Activated CD4-positive, alpha-beta T cell treated with anti-CD3 and anti-CD28 coated beads, Interleukin-2, amount 50 U/mL, for 1 hour (primary cell): ENCODE measurements around the gene DHH.

ENCODE experiments used
- DNase-seq: peaks from one replicate; pipeline ENCODE4 v3.0.0-alpha.2; 2020

DHH gene

DNA sequence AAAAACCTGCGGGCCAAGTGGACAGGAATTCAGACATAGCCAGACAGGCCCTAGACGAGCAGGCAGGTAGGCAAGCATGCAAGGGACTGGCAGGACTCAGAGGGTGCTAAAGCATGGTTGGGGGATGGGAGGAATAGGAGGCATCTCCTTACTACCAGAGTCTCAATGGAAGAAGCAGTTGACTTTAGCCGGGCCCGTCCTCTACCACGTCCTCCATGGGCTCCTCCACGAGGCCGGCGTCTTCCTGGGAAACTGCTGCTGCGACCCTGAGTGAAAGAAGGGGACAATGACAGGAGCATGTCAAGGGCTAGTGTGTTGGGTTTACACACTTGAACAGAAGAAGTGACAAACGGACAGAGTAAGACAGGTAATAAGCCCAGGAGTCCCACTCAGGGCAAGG lies 45.6 kb downstream of the DHH start:
- DNase-seq = no peak

- no peak for DNase-seq
These were observed 48.3 kb downstream of the DHH start for GRCh38 chr12:49046129-49046895.

- DNase-seq = no peak
These were observed 49.9 kb downstream of the DHH start for GRCh38 chr12:49044660-49045059.

DNA sequence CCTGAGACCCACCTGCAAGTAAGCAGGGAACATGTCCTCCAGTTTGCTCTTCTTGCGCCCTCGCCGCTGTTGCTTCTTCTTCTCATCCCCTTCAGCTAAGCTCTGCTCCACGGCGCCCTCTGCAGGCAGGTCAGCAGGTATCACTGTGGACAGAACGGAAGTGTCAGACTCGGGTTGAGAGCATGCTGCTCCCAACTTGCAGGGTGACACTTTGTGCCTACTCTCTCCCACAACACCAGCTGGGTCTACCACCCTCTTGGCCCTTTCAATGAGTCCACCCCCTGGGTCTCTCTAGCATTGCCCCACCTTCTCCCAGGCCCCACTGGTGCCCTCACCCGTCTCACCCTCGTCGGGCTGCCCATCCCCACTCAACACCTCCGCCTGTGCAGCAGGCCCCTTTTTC lies 50.7 kb downstream of the DHH start:
- DNase-seq = peak; percentile 87

DNA sequence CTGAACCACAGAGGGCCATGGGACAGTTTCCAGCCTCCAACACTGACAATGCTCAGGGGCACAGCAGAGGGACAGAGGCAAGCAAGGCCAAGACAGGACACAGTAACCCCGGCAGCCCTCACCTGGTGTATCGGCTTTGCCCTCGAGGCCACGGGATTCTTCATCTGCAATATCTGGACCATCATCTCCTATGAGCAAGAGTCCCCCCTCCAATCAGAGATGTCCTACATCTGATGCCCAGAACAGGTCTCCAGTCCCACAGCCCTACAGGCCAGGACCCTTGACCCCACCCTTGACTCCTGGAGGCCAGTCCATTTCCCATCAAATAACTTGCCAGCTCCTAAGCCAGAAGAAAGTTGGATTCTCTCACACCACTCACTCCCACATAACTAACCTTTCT lies 51.4 kb downstream of the DHH start:
- no peak for DNase-seq

DNA sequence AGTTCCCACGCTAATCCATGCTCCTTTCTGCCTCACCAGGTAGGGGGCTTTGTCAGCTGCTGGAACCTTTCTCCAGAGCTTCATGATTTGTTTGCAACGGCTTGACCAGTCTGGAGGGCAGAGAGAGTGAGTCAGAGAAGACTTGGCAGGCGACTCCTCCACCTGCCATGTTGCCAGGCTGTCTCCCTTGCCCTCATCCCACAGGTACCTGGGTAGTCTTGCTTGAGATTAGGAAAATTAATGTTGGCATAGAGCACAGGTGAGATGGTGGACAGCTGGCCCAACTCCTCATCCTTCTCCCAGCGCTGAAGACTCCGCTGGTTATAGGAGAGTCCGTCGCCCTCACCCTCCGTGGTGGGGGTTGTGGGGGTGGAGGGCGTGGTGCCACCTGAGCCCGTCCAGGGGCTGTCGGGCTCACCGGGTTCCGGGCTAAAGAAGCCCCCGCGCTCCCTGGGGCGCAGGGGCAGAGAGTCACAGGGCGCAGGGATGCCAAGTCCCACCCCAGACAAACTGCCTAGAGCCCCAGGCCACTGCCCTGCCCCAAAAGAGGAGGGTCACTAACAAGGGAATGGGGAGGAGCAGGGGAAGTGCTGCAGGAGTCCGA lies 52.6 kb downstream of the DHH start:
- DNase-seq = no peak

DNA sequence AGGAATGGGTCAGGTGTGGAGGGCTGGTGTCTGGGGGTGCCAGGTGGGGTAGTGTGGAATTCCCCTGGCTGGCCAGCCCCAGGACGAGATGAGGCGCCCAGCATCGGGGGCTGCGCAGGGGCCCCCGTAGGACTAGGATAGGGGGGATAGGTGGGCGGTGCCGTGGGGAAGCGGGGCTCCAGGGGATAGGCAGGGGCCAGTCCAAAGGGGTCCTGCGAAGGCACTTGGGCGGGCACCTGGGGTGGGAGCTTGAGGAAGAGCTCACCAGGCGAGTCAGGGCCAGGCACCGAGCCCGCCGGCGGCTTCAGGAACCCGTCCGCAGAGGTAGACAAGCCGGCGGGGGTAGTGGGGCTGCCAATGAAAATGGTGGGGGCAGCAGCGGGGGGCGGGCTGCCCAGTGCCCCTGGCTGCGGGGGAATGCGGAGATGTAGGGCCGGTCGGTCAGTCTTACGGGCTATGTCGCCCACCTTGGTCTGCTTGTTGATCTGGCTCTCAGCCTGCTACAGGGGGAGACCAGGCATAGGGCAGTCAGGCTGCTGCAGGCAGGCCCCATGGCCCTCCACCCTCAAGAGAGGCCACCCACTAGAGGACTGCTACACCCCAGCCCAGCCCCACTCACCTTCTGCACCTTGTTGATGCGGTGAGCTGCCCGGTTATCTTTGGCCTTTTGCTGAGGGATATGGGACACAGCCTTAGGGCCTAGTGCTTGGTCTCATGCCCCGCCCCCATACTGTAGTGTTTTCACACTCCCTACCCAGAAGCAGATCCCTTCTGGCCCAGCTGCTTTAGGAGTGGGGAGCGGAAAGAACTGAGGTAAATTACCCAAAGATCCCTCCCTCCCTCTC lies 53.3 kb downstream of the DHH start:
- DNase-seq = no peak

GRCh38 chr12:49040364-49040855 lies 54.2 kb downstream of the DHH start:
- DNase-seq = no peak

DNA sequence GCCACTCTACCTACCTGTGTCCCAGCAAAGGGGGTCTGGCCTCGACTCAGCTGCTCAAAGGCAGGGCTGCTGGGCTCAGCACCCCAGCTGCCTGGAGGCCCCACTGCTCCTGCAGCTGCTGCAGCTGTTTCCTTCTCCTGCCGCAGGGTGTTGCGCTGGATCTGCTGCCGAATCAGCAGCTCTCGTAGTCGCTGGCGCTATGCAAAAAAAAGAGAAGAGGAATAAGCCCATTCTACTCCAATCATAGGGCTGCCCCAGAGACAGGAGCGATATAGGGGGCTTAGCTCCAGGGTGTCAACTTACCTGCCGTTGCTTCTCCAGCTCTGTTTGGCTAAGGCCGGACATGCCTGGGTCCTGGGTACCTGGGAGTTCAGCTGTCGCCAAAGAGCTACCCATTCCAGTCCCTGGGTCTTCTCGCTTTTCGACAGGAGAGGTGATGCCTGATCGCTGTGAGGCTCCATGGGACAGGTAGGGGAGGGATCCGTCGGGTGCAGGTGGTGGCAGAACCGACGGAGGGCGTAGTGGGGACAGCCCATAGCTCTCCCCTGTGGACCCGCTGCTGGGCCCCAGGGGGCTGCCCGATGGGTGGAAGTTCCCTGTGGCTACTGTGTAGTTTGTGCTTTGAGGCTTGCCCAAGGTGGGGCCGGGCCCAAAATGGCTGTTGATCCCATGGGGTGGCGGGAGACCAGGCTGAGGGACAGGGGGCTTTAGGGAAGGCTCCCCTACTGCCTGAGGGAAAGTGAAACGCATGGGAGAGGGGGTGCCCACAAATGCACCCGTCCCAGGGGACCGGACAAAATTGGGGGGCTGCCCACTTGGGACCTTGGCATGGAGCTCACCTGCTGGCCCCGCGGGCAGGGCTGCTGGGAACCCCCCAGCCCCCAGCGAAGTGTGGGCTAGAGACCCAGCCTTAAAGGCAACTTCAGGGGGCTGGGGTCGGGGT lies 54.9 kb downstream of the DHH start:
- no peak for DNase-seq

GRCh38 chr12:49038291-49038955 lies 56.2 kb downstream of the DHH start:
- DNase-seq = no peak

- DNase-seq = no peak
These were observed 56.7 kb downstream of the DHH start for GRCh38 chr12:49037947-49038237.

DNA sequence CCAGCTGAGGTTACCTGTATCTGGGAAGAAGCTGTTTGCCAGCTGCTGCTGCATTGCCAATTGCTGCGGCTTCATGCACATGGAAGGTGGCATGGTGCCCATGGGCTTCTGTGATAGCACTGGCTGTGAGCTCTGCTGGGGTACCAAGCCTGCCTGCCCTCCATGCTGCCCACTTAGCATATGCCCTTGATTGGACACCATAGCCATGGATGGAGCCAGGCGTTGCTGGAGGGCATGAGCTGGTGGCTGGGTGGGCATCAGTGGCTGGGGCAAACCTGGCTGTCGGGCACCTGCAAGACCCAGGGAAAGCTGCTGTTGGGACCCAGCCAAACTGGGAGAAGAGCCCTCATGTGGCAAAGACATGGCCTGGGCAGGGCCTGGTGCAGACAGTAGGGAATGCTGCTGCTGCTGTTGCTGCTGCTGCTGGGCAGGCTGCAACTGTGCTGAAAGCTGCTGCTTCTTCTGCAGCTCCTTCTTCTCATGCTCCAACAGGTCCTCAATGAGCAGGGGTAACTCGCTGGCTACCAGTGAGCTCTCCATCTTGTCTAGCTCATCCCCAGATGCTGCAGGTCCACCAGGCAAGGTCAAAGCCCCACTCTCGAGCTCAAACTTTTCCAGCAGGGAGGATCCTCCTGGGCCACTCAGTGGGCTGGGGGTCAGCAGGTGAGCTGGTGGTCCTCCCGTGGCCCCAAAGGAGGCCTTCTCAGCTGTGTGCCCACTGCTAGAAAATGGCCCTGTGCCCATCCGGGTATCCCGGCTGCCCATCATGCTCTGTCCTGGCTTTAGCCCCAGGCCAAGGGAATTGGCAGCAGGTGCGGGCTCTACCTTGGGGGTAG lies 57.3 kb downstream of the DHH start:
- no peak for DNase-seq
